ENCODE data around the gene CDH13. TPM values are rescaled to one million over a fixed set of nuclear protein-coding genes. Genes with fewer than 3 reads are reported as not detected.

The CDH13 gene
- total and polyA plus RNA-seq, 2 experiments from 2014 or later, result 1.2 to 1.5 TPM

GRCh38 chr16:82703871-82704768, 77.4 kb downstream of the CDH13 start:
- Histone ChIP-seq H4K20me1 (ENCODE audit: insufficient read depth, poor library complexity, severe bottlenecking) (no peaks in the 10 kb centered on the region), H3K27me3 (no peaks in the 10 kb centered on the region), H3K4me3 (no peak overlapping the region), H3K4me1 (ENCODE audit: insufficient read depth) (no peaks in the 10 kb centered on the region), H3K4me2 (no peak overlapping the region), H2AFZ (no peak overlapping the region), H3K36me3 (replicated peaks; ENCODE audit: insufficient read depth, low read depth) (no peaks in the 10 kb centered on the region), H3K27ac (no peak overlapping the region), H3K9me3 (ENCODE audit: low read depth) (no peaks in the 10 kb centered on the region), H3K9me2 (replicated peaks; ENCODE audit: insufficient read depth) (no peaks in the 10 kb centered on the region), H3K79me2 (no peaks in the 10 kb centered on the region)
- DNase-seq (ENCODE audit: low spot score), result no peak
- TF ChIP-seq EZH2 (IDR thresholded peaks at IDR 0.05; ENCODE audit: borderline replicate concordance), result no peak
- no peak for TF ChIP-seq EZH2phosphoT487 (IDR thresholded peaks at IDR 0.05; ENCODE audit: low read depth, severe bottlenecking, unreplicated experiment)
- TF ChIP-seq, protein P1, sequence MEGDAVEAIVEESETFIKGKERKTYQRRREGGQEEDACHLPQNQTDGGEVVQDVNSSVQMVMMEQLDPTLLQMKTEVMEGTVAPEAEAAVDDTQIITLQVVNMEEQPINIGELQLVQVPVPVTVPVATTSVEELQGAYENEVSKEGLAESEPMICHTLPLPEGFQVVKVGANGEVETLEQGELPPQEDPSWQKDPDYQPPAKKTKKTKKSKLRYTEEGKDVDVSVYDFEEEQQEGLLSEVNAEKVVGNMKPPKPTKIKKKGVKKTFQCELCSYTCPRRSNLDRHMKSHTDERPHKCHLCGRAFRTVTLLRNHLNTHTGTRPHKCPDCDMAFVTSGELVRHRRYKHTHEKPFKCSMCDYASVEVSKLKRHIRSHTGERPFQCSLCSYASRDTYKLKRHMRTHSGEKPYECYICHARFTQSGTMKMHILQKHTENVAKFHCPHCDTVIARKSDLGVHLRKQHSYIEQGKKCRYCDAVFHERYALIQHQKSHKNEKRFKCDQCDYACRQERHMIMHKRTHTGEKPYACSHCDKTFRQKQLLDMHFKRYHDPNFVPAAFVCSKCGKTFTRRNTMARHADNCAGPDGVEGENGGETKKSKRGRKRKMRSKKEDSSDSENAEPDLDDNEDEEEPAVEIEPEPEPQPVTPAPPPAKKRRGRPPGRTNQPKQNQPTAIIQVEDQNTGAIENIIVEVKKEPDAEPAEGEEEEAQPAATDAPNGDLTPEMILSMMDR (IDR thresholded peaks at IDR 0.05; ENCODE audit: poor library complexity), result no peak
- 61% methylated on average over 7 of the region's 7 CpGs for WGBS (ENCODE audit: low lambda C conversion rate, missing lambda C conversion rate)

GRCh38 chr16:82709987-82710386, 83.2 kb downstream of the CDH13 start:
- H4K20me1 ChIP-seq (ENCODE audit: insufficient read depth, poor library complexity, severe bottlenecking), result no peaks in the 10 kb centered on the region
- no peaks in the 10 kb centered on the region for H3K9me3 ChIP-seq (ENCODE audit: low read depth)
- no peaks in the 10 kb centered on the region for H3K4me1 ChIP-seq (ENCODE audit: insufficient read depth)
- H3K79me2 ChIP-seq, result no peaks in the 10 kb centered on the region
- no peak overlapping the region for H3K4me2 ChIP-seq
- DNase-seq (ENCODE audit: low spot score), result no peak
- no peak overlapping the region for H2AFZ ChIP-seq
- 97% methylated on average over 3 of the region's 3 CpGs for WGBS (ENCODE audit: low lambda C conversion rate, missing lambda C conversion rate)
- no peak overlapping the region for H3K27ac ChIP-seq
- TF ChIP-seq, protein P1 (IDR thresholded peaks at IDR 0.05; ENCODE audit: poor library complexity), result no peak
- no peak for TF ChIP-seq EZH2 (IDR thresholded peaks at IDR 0.05; ENCODE audit: borderline replicate concordance)
- TF ChIP-seq EZH2phosphoT487 (IDR thresholded peaks at IDR 0.05; ENCODE audit: low read depth, severe bottlenecking, unreplicated experiment), result no peak
- H3K27me3 ChIP-seq, result peaks cover 2% of the 10 kb centered on the region
- no peak overlapping the region for H3K4me3 ChIP-seq
- no peaks in the 10 kb centered on the region for H3K36me3 ChIP-seq (replicated peaks; ENCODE audit: insufficient read depth, low read depth)
- no peaks in the 10 kb centered on the region for H3K9me2 ChIP-seq (replicated peaks; ENCODE audit: insufficient read depth)

DNA sequence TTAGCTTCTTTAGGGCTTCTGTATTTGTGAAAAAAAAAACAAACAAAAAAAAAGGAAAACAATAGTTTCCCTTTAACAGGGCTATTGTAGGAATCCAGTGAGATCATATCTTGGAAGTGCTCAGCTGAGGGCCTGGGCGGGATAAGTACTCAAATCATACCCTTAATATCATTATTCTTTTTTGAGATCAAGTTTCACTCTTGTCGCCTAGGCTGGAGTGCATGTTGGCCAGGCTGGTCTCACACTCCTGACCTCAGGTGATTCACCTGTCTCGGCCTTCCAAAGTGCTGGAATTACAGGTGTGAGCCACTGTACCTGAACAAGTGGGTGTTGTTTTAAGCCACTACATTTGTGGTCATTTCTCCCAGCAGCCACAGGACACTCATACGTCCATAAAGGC, 87.0 kb downstream of the CDH13 start:
- Histone ChIP-seq H3K4me3 (no peak overlapping the region), H3K9me3 (ENCODE audit: low read depth) (no peaks in the 10 kb centered on the region), H3K9me2 (replicated peaks; ENCODE audit: insufficient read depth) (no peaks in the 10 kb centered on the region), H3K27me3 (peaks cover 10% of the 10 kb centered on the region), H3K79me2 (no peaks in the 10 kb centered on the region), H3K4me2 (no peak overlapping the region), H3K4me1 (ENCODE audit: insufficient read depth) (no peaks in the 10 kb centered on the region), H2AFZ (no peak overlapping the region), H3K36me3 (replicated peaks; ENCODE audit: insufficient read depth, low read depth) (no peaks in the 10 kb centered on the region), H4K20me1 (ENCODE audit: insufficient read depth, poor library complexity, severe bottlenecking) (no peaks in the 10 kb centered on the region), H3K27ac (no peak overlapping the region)
- TF ChIP-seq EZH2 (IDR thresholded peaks at IDR 0.05; ENCODE audit: borderline replicate concordance), result no peak
- no peak for TF ChIP-seq EZH2phosphoT487 (IDR thresholded peaks at IDR 0.05; ENCODE audit: low read depth, severe bottlenecking, unreplicated experiment)
- TF ChIP-seq, protein P1 (IDR thresholded peaks at IDR 0.05; ENCODE audit: poor library complexity), result no peak
- DNase-seq (ENCODE audit: low spot score), result no peak
- WGBS (ENCODE audit: low lambda C conversion rate, missing lambda C conversion rate), result 86% methylated on average over 4 of the region's 4 CpGs

Measured in hepatocyte (in vitro differentiated cells).